GM12878 (cell line): ENCODE data around the gene MED4. TPM values are rescaled to one million over a fixed set of nuclear protein-coding genes. Genes with fewer than 3 reads are reported as not detected.
A peak's percentile ranks its signal among the peaks of the same experiment; 100 is the strongest.

Source experiments
- ATAC-seq: fragments of 200-7000 bp; cut with Tn5 transposase; 3 replicates; pipeline ENCODE4 v1.9.1; 2020; ENCODE audit warnings: mild to moderate bottlenecking, moderate library complexity
- BruUV-seq: library from RNA; stranded (reverse); fragments of 400-500 nt; replicated peaks from 2 replicates; lab custom pipeline; 2021; lab: Mats Ljungman, UMichigan
- CTCF ChIA-PET: fragments of 300-600 bp; sonication (Branson Sonifier 250); formaldehyde crosslinking; extraction: SDS; loops from one replicate; lab custom pipeline; 2021; ENCODE audit warnings: inconsistent platforms; lab: Yijun Ruan, JAX
- POLR2A ChIA-PET: fragments of 350-600 bp; formaldehyde crosslinking; extraction: SDS; loops from one replicate; lab custom pipeline; 2021; ENCODE audit warnings: inconsistent platforms; lab: Charles Lee
- RAD21 ChIA-PET: fragments of 300-600 bp; sonication (Branson Sonifier 250); formaldehyde crosslinking; loops from one replicate; lab custom pipeline; 2023; ENCODE audit warnings: antibody characterized with exemption; ENCODE audit not compliant: unreplicated experiment; lab: Charles Lee
- SMC1A ChIA-PET: fragments of 300-600 bp; sonication (Branson Sonifier 250); formaldehyde crosslinking; loops from one replicate; lab custom pipeline; 2023; ENCODE audit not compliant: unreplicated experiment, uncharacterized antibody; lab: Charles Lee
- DNase-seq: peaks from one replicate; pipeline ENCODE4 v3.0.0-alpha.2; 2011; ENCODE audit warnings: low read depth, low spot score
- FAIRE-seq: peaks from 3 replicates; lab custom pipeline; 2011; peaks lifted over from hg19 to GRCh38; lab: Jason Lieb, UNC
- H2AFZ ChIP-seq: 2 replicates; pipeline ENCODE4 v1.6.0; 2011; ENCODE audit warnings: low read depth, low read length, control low read depth; ENCODE audit not compliant: control insufficient read depth
- H3K27ac ChIP-seq: 2 replicates; pipeline ENCODE4 v1.5.1; 2011; ENCODE audit warnings: control low read depth; ENCODE audit not compliant: control insufficient read depth, insufficient read depth
- H3K27me3 ChIP-seq, 2 experiments: replicated peaks in 1 of 2; 2 replicates each; pipeline versions ENCODE4 v1.6.0 to v1.6.1; 2011; ENCODE audit warnings: low read length in 1 of 2; ENCODE audit not compliant: control insufficient read depth in 2 of 2, insufficient read depth in 2 of 2
- H3K36me3 ChIP-seq, 2 experiments: 2 replicates each; pipeline ENCODE4 v1.5.1; 2011; ENCODE audit warnings: low read length in 1 of 2; ENCODE audit not compliant: control insufficient read depth in 2 of 2, insufficient read depth in 2 of 2
- H3K4me1 ChIP-seq: 2 replicates; pipeline ENCODE4 v1.6.1; 2011; ENCODE audit warnings: mild to moderate bottlenecking, low read length, moderate library complexity, mixed read lengths; ENCODE audit not compliant: control insufficient read depth, insufficient read depth
- H3K4me2 ChIP-seq: 2 replicates; pipeline ENCODE4 v1.6.0; 2011; ENCODE audit warnings: control low read depth; ENCODE audit not compliant: control insufficient read depth, insufficient read depth
- H3K4me3 ChIP-seq: fragments of 200-600 bp; sonication (generic); 2 replicates; pipeline ENCODE4 v1.5.1; 2016
- H3K79me2 ChIP-seq: 2 replicates; pipeline ENCODE4 v1.6.0; 2011; ENCODE audit warnings: low read length; ENCODE audit not compliant: control insufficient read depth, insufficient read depth
- H3K9ac ChIP-seq: 2 replicates; pipeline ENCODE4 v1.8.0; 2011; ENCODE audit warnings: low read length, control low read depth, mixed read lengths; ENCODE audit not compliant: control insufficient read depth, insufficient read depth
- H3K9me3 ChIP-seq: replicated peaks from 3 replicates; pipeline ENCODE4 v1.5.1; 2011; ENCODE audit warnings: mild to moderate bottlenecking, low read length; ENCODE audit not compliant: control insufficient read depth, insufficient read depth
- H4K20me1 ChIP-seq: 2 replicates; pipeline ENCODE4 v1.6.0; 2011; ENCODE audit not compliant: control insufficient read depth, insufficient read depth
- BHLHE40 ChIP-seq, 2 experiments: fragments of 450-650 bp in 1 of 2; IDR thresholded peaks; 2 replicates each; pipeline ENCODE4 v1.6.1; 2011 to 2017; ENCODE audit warnings: low read depth in 2 of 2, borderline replicate concordance in 1 of 2, improper control_type of control experiment in 1 of 2, low read length in 1 of 2, mild to moderate bottlenecking in 1 of 2
- DPF2 ChIP-seq: fragments of 450-650 bp; IDR thresholded peaks from 2 replicates; pipeline ENCODE4 v1.6.1; 2017; ENCODE audit warnings: mild to moderate bottlenecking
- HDAC6 ChIP-seq: fragments of 200-600 bp; sonication (generic); IDR thresholded peaks from one replicate; pipeline ENCODE4 v1.8.0; 2017; ENCODE audit warnings: antibody characterized with exemption; ENCODE audit not compliant: unreplicated experiment
- IRF3 ChIP-seq: fragments of 450-650 bp; IDR thresholded peaks from 2 replicates; pipeline ENCODE4 v1.6.1; 2014; ENCODE audit warnings: mild to moderate bottlenecking
- KLF5 ChIP-seq: fragments of 450-650 bp; IDR thresholded peaks from 2 replicates; pipeline ENCODE4 v1.6.1; 2014; ENCODE audit warnings: mild to moderate bottlenecking; ENCODE audit not compliant: partially characterized antibody
- MTA2 ChIP-seq: fragments of 450-650 bp; IDR thresholded peaks from 2 replicates; pipeline ENCODE4 v1.6.1; 2016; ENCODE audit warnings: low read depth, mild to moderate bottlenecking, moderate library complexity
- RELB ChIP-seq: fragments of 450-650 bp; IDR thresholded peaks from 2 replicates; pipeline ENCODE4 v1.6.1; 2017; ENCODE audit warnings: low read depth, mild to moderate bottlenecking, moderate library complexity
- SMAD1 ChIP-seq: fragments of 450-650 bp; IDR thresholded peaks from 2 replicates; pipeline ENCODE4 v1.6.1; 2018; ENCODE audit warnings: mild to moderate bottlenecking, low read depth; ENCODE audit not compliant: partially characterized antibody
- STAT1 ChIP-seq: fragments of 450-650 bp; conservative IDR thresholded peaks from 2 replicates; pipeline ENCODE4 v1.6.1; 2014; ENCODE audit warnings: antibody characterized with exemption, mild to moderate bottlenecking
- TCF12 ChIP-seq: IDR thresholded peaks from 2 replicates; pipeline ENCODE4 v1.6.1; 2011; ENCODE audit warnings: low read depth, mild to moderate bottlenecking, low read length
- USF1 ChIP-seq: IDR thresholded peaks from 2 replicates; pipeline ENCODE4 v1.6.1; 2011; ENCODE audit warnings: borderline replicate concordance, low read depth, mild to moderate bottlenecking, moderate library complexity, mixed read lengths, low read length; ENCODE audit not compliant: insufficient read depth; ENCODE audit errors: extremely low read length
- YY1 ChIP-seq: IDR thresholded peaks from 2 replicates; pipeline ENCODE4 v1.6.1; 2011; ENCODE audit warnings: low read depth, mild to moderate bottlenecking, low read length
- ZNF622 ChIP-seq: fragments of 450-650 bp; IDR thresholded peaks from 2 replicates; pipeline ENCODE4 v1.6.1; 2017; ENCODE audit warnings: mild to moderate bottlenecking, inconsistent platforms
- WGBS: methylation state at CpG from one replicate; pipeline ENCODE4 v1.1.6; 2016; ENCODE audit warnings: low lambda C conversion rate; ENCODE audit not compliant: insufficient replicate concordance, insufficient coverage; ENCODE audit errors: missing lambda C conversion rate; 5-methylcytosine and 5-hydroxymethylcytosine counted together
- in situ Hi-C: fragments of 300-500 bp; cut with MboI; formaldehyde crosslinking; loops from 9 replicates; pipeline ENCODE4 v1.14.3; 2018; ENCODE audit warnings: mixed read lengths
- intact Hi-C: fragments of 100-400 bp; cut with micrococcal nuclease; formaldehyde crosslinking; loops from one replicate; pipeline ENCODE4 v1.14.2; 2022; ENCODE audit not compliant: unreplicated experiment
- polyA plus RNA-seq, 11 experiments: library from polyadenylated mRNA; depleted of rRNA in 4 of 11; unstranded in 6 of 11; stranded (reverse) in 5 of 11; fragments of >200 nt; fragmentation: Nextera tagmentation in 4 of 11; fragmentation: Illumina TruSeq in 1 of 11; extraction: Ambion mirVana in 4 of 11; extraction: Trizol in 1 of 11; gene quantifications; 1 replicate in 1 of 11; 2 replicates in 10 of 11; pipeline versions ENCODE4 v1.2.1 to v1.2.3, GENCODE V29; 2011 to 2016; ENCODE audit warnings: inconsistent platforms in 2 of 11, missing spikeins in 2 of 11, low read depth in 1 of 11
- total RNA-seq, 4 experiments: library from RNA; depleted of rRNA in 3 of 4; stranded (reverse); fragments of >200 nt in 3 of 4; fragmentation: Illumina TruSeq in 1 of 4; extraction: Trizol in 1 of 4; gene quantifications; 2 replicates each; pipeline versions ENCODE4 v1.2.1 to v1.2.3, GENCODE V29; 2013 to 2021

MED4 gene
- total and polyA plus RNA-seq, 10 of the 15 experiments (the other 5 are each of a cell fraction or from before 2014, with no cell fraction given): 31.5 to 117 (median 87.4) TPM

- TF ChIP-seq SMAD1: peak; percentile 44
- no peak for TF ChIP-seq RELB
- TF ChIP-seq KLF5: no peak
- no peak for TF ChIP-seq ZNF622
- no peak for TF ChIP-seq MTA2
- no peak for TF ChIP-seq STAT1
- no peak for TF ChIP-seq YY1
Observed at GRCh38 chr13:48126944-48127830, 32.3 kb upstream of the MED4 start (continued).

GRCh38 chr13:48125794-48126228 is 30.9 kb upstream of the MED4 start:
- no peak for FAIRE-seq

More at GRCh38 chr13:48125794-48126228, 30.9 kb upstream of the MED4 start:
- H3K4me3 ChIP-seq: no peak overlapping the region
- H4K20me1 ChIP-seq: no peaks in the 10 kb centered on the region
- RAD21 ChIA-PET: interaction anchor here (1.4 to 2.3 kb wide), 3 partner anchors 87 to 454 kb away, joined by 3 to 23 read pairs (median 10); no protein-coding TSS in a partner anchor
- WGBS: 51% methylated on average over 7 of the region's 7 CpGs
- no peak for DNase-seq
- no peaks in the 10 kb centered on the region for H3K79me2 ChIP-seq
- TF ChIP-seq YY1: no peak
- no peak for TF ChIP-seq HDAC6
- no peak for TF ChIP-seq IRF3
- TF ChIP-seq BHLHE40 (IDR thresholded peaks at IDR 0.05; ENCODE audit: borderline replicate concordance in 1 of 2, low read depth in 2 of 2, low read length in 1 of 2): no peak
- TF ChIP-seq DPF2: no peak
- no peak for TF ChIP-seq TCF12
- no peak for TF ChIP-seq USF1
- TF ChIP-seq, all 136 proteins: peak for 0
- Histone ChIP-seq H3K9ac (no peak overlapping the region), H2AFZ (no peak overlapping the region), H3K27me3 (peaks cover 0 to 2% of the 10 kb centered on the region in 2 experiments; a peak in 2 of 4 replicates), H3K4me2 (no peak overlapping the region), H3K36me3 (no peaks in the 10 kb centered on the region), H3K27ac (no peak overlapping the region), H3K9me3 (no peaks in the 10 kb centered on the region), H3K4me1 (no peaks in the 10 kb centered on the region)
- in situ Hi-C loops: loop anchor here (5.0 kb wide), 2 partner anchors 456 to 646 kb away; no protein-coding TSS in a partner anchor
- ChIA-PET SMC1A (interaction anchor here (1.0 to 1.6 kb wide), 3 partner anchors 209 to 465 kb away, joined by 3 to 4 read pairs (median 3); no protein-coding TSS in a partner anchor), POLR2A (no interaction called here), CTCF (interaction anchor here (2.0 to 2.7 kb wide), 4 partner anchors 208 to 643 kb away, joined by 7 to 44 read pairs (median 14); no protein-coding TSS in a partner anchor)
- ATAC-seq: no peak
- intact Hi-C loops: loop anchor here (2.0 to 10.0 kb wide), 3 partner anchors 107 to 453 kb away; partner anchors contain the start of gene ITM2B
- no TSS peak for BruUV-seq
